Activated naive CD4-positive, alpha-beta T cell treated with Interleukin-2 at 50 U/mL for 16 hours (primary cell): ENCODE data around the gene EPC2.

ENCODE experiments used
- DNase-seq: peaks from one replicate; pipeline ENCODE4 v3.0.0-alpha.2; 2020

Gene EPC2

DNA sequence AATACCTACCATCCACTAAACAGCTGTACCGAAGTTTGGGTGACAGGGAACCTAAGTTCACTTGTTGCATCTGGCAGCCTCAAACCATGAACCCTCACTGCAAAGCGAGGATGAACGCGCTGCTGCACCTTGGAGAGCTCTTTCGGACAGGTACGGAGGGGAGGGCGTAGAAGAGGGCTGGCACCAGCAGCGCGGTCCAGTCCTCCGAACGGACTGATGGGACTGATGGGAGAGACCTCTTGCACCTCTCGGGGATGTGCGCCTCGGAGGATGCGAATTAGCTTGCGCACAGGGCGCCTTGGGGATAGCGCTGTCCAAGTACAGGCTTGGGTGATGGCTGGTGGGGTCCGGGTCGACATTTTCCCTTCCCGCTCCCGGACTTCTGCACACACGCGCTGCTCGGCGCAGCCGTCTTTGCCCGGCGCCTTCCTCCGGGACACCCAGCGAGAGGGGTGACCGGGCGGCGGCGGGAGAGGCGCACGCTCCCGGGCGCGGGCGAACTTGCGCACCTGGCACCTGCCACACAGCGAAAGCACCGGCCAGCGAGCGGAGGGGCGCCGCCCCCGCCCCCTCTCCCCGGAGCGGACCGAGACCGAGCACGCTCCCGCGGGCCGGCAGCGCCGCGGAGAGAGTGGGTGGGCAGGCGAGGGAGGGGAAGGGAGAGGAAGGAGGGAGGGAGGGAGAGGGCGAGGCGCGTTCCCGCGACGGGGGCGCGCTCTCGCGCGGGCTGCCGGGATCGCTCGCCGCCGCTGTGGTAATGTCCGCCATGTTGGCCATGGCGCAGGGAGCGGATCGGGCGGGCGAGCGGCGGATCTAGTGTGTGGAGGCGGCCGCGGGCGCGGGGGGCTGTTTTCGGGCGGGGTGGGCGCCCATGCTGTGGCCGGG is at the start of gene EPC2:
Gene EPC2, plus strand, starts transcription at position 754 of the 885 bp plus-strand sequence. CDS start 267 bp downstream, outside the sequence.
- DNase-seq = peak; percentile 88

- DNase-seq = no peak
Measured at GRCh38 chr2:148596018-148596417, 48.5 kb upstream of the EPC2 start.

GRCh38 chr2:148599109-148599991 is 45.2 kb upstream of the EPC2 start:
- DNase-seq = no peak

DNA sequence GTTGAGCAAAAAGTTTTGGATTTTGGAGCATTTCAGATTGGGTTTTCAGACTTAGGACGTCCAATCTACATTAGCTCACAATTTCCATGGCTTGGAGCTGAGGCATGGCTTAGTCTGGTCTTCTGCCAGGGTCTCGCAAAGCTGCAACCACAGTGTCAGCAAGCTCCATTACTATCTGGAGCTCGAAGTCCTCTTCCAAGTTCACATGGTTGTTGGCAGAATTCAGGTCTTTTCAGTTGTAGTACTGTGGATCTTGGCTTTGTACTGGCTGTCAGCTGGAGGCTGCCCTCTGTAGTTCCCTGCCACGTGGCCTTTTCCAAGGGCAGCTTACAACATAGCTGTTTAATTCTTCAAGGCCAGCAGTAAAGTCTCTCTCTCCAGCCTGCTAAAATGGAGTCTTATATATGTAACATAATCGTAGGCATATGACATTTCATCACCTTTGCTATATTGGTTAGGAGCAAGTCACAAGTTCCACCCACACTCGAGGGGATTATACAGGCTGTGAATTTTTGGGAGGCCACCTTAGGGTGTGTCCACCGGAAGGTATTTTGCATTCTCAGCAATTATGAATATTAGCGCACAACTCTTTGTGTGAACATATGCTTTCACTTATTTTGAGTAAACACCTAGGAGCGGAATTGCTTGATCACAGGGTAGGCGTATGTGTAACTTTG is 41.5 kb upstream of the EPC2 start:
- DNase-seq = no peak

GRCh38 chr2:148603562-148603920 is 41.0 kb upstream of the EPC2 start:
- no peak for DNase-seq

GRCh38 chr2:148604927-148605326 is 39.6 kb upstream of the EPC2 start:
- DNase-seq = no peak

- DNase-seq = no peak
Measured at GRCh38 chr2:148607566-148607965, 37.0 kb upstream of the EPC2 start.

DNA sequence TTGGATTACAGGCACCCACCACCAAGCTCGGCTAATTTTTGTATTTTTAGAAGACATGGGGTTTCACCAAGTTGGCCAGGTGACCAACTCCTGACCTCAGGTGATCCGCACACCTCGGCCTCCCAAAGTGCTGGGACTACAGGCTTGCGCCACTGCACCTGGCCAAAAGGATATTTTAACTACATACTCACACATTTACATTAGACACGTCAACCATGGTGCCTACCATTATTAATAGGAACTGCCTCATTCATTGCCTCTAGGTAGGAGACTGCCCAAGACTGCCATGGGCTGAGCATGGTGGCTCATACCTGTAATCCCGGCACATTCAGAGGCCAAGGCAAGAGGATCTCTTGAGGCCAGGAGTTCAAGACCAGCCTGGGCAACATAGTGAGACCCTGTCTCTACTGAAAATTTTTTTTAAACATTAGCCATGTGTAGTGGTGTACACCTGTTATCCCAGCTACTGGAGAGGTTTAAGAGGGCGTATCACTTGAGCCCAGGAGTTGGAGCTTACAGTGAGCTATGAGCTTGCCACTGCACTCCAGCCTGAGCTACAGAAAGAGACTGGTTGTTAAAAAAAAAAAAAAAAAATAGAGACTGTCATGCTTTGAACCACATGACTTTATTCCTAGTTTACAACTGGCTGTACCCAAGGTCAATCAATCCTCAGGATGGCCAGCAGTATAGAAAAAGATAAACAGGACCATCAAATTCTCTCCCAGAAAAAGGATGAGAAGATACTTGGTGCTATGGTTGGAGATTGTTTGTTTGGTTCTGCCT is 31.1 kb upstream of the EPC2 start:
- DNase-seq = no peak

- DNase-seq = no peak
Measured at GRCh38 chr2:148614014-148614321, 30.6 kb upstream of the EPC2 start.

DNA sequence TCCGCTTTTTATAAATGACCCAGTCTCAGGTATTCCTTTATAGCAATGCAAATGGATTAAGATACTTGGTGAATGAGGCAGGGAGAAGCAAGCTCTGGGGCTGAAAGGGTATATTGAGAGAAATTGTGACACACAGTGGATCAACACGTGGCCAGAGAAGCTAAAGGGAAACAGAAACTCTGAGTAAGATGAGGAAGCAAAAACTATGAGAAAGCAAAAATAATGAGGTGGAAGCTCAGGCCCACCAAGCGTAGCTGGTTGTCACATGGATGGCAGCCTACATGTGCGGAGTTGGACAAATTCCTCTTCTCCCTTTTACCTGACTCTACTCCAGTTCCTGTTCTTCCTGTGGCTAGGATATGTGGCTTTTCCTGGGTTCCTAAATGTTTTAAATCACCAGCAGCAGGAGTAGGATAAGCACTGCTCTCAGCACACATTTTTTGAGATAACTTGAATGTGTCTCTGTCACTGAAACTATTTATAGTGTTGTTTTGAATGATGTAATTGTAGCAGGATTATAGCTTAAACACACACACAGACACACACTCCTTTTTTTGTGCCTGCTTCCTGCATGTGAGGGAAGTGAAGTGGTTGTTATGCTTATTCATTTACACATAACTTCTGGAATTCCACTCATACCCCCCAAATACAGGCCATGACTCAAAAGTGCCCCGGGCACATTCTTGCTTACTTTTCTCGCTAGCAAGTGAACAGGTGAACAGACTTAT is 30.1 kb upstream of the EPC2 start:
- no peak for DNase-seq

DNA sequence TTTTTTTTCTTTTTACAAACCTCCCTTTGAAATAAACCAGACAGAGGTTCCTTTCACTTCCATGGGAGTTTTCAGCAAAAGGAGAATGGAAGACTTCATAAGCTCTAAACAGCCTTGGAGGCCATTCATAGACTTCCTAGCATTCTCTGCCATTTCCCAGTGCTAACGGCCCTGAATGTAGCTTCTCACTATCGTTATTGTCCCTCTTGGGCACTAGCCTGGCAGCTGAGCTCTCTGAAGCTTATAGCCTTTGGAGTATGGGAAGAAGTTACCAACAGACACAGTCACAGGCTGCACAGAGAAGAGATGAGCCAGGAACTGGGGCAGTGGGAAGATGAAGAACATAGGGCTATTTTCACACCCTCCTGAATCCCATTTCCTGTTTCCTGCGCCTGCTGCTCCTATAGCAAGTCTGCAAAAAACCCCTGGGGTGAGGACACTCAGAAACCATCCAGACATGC is 29.1 kb upstream of the EPC2 start:
- DNase-seq = no peak

GRCh38 chr2:148616662-148617061 is 27.9 kb upstream of the EPC2 start:
- no peak for DNase-seq

GRCh38 chr2:148617219-148617618 is 27.3 kb upstream of the EPC2 start:
- no peak for DNase-seq

DNA sequence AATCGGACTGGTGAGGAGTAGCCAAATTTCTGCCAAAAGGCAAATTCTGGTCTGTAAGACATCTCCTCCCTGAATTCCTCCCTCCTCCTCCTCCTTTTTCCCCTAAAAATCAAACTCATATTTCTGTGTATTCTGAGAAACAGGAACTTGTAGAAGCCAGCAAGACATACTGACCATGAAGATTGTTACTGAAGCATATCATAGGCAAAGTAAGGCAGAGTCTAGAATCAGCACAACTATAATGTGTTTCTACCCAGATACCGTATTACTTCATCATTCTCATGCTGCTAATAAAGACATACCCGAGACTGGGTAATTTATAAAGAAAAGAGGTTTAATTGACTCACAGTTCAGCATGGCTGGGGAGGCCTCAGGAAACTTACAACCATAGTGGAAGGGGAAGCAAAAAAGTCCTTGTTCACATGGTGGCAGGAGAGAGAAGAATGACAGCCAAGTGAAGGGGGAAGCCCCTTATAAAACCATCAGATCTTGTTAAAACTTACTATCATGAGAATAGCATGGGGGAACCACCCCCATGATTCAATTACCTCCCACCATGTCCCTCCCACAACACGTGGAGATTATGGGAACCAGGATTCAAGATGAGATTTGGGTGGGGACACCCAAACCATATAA is 24.9 kb upstream of the EPC2 start:
- no peak for DNase-seq

DNA sequence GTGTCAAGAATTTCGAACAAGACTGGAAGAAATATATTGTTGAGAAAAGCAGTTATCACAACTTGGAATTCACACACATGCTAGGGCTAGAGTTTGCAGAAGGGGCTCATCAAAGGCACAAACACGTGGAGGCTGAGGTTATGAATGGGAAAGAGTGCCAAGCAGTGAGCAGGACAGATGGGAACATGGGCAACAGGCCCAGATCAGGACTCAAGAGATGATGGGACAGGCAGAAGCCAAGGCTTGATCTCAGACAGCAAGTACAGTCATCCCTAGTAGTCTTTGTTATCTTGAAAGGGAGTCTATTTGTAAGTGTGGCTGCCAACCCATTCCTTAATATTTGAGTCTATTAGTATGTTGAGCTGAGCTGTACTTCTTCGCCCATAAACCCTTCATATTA is 22.2 kb upstream of the EPC2 start:
- DNase-seq = no peak

DNA sequence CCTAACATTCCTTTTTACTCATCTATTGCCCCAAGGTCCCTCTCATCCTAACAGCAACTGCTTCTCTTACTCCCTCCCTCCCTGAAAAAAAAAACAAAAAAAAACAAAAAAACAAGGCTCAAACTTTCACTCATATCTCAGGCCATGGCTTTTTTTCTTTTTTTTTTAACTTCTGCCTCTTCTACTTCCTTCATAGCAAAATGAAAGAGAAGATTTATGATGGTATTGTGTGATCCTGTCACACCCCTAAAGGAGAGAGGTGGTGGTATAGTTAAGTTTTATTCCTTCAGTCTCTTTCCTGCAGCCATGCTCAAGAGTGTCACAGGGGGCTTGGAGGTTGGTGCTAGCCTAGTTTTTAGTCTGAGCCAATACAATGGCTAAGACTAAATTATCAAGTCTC is 21.5 kb upstream of the EPC2 start:
- no peak for DNase-seq

GRCh38 chr2:148627224-148627623 is 17.3 kb upstream of the EPC2 start:
- no peak for DNase-seq

GRCh38 chr2:148634749-148635148 is 9.8 kb upstream of the EPC2 start:
- DNase-seq = no peak

GRCh38 chr2:148638543-148638942 is 6.0 kb upstream of the EPC2 start:
- no peak for DNase-seq

GRCh38 chr2:148640767-148641166 is 3.8 kb upstream of the EPC2 start:
- no peak for DNase-seq

DNA sequence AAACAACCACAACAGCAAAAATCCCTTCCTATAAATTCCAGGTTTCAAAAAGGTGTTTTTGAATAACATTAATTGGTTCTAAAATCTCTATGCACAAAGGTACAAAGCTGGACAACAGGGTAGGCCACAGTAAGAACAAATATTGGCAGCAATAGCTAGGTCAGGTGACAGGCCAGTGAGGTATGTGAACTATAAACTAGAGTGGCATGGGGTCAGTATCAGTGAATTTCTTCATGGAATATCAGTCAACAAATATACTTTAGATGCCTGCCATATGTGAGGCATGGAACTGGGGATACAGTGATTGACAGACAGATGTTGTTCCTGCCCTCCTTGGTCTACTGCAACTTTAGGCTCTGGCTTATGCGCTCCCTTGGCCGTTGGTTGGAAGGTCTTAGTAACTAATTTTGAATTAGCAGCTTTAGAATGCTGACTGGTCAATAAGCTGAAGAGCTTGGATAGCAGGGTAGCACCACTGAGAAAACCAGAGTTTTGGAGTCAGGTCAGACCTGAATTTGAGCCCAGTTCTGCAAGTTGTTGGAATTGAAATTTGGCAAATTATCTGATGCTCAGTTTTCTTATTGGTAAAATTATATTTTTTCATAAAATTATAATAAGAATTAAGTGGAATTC is 2.3 kb upstream of the EPC2 start:
- DNase-seq = no peak
